ENCODE data around the gene ORAI3.

Gene ORAI3

DNA sequence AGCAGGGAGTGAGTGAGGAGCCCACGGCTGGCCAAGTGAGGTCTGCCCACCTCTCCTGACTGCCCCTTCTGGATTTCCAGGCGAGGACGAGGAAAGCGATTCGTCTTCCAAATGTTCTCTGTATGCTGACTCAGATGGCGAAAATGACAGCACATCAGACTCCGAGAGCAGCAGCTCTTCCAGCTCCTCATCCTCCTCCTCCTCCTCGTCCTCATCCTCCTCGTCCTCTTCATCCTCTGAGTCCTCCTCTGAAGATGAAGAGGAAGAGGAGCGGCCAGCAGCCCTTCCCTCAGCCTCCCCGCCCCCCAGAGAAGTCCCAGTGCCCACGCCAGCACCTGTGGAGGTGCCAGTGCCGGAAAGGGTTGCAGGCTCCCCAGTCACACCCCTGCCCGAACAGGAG lies 22.4 kb downstream of the ORAI3 start:
- no peak for DNase-seq (ENCODE audit: low read depth)

DNA sequence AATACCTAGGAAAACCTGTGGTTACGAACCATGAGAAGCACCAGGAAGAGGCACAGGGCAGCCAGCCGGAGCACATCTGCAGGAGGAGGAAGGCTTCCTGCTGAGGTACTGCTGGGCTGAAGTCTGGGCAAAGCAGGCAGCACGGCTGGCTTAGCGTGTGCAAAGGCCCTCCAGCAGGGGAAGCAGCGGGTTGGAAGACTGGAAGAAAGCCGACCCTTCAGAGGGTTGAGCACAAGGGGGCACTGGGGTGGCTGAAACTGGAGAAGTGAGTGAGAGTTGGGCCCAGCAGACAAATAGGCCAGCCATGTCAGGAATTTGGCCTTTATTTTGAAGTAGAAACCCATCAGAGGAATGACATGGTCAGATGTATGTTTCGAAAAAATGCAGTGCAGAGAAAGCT lies 24.0 kb downstream of the ORAI3 start:
- DNase-seq (ENCODE audit: low read depth) = no peak

DNA sequence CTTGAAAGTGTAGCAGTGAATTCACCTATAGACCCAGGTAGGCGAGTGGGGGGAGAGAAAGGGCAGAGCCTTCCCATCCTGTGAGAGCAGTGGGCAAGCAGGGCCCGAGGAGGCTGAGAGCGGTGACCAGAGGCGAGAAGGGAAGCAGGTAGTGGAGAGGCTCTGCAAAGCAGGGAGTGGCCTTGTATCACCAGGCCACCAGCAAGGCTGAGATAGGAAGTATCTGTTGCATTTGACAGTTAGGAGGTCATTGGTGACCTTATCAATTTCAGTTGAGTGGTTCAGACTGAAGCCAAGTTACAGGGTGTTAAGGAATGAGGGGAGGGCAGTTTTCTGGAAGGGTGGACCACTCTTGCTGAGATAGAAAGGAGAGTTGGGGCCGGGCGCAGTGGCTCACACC lies 25.5 kb downstream of the ORAI3 start:
- no peak for DNase-seq (ENCODE audit: low read depth)

DNA sequence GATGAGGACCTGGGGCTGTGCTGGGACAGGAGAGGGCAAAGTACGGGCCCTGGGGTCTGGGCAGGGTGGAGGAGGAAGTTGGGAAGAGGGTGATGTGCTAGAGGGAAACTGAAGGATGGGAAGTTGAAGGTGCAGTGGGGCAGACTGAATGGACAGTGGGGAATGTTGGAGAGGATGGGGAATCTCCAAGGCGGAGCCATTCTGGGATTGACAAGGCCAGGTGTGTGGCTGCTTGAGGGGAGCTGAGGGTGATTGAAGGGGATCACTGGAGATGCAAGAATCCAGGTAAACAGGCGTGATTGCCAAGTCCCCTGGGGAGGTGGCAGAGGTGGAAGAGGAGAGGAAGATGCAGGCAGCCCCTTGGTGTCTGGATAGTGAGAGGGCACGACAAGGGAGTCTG lies 27.6 kb downstream of the ORAI3 start:
- DNase-seq (ENCODE audit: low read depth) = no peak

DNA sequence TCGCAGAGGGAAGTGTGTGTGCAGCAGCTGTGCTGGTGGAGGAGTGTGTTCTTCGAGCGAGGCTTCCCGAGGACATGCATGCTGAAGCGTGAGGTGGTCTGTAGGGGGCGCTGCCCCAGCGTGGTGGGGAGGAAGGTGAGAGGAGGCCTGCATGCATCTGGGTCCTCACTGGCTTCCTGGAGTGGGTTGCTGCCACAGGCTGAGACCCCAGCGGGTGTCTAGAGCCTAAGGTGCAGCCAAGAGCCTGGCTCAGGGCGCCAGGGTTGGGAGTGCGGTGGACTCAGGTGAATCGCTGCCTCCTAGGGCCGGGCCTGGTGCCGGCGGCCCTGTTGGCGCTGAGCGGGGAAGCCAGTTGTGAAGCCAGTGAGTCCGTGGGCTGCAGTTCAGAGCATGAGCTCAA lies 28.6 kb downstream of the ORAI3 start:
- DNase-seq (ENCODE audit: low read depth) = no peak

DNA sequence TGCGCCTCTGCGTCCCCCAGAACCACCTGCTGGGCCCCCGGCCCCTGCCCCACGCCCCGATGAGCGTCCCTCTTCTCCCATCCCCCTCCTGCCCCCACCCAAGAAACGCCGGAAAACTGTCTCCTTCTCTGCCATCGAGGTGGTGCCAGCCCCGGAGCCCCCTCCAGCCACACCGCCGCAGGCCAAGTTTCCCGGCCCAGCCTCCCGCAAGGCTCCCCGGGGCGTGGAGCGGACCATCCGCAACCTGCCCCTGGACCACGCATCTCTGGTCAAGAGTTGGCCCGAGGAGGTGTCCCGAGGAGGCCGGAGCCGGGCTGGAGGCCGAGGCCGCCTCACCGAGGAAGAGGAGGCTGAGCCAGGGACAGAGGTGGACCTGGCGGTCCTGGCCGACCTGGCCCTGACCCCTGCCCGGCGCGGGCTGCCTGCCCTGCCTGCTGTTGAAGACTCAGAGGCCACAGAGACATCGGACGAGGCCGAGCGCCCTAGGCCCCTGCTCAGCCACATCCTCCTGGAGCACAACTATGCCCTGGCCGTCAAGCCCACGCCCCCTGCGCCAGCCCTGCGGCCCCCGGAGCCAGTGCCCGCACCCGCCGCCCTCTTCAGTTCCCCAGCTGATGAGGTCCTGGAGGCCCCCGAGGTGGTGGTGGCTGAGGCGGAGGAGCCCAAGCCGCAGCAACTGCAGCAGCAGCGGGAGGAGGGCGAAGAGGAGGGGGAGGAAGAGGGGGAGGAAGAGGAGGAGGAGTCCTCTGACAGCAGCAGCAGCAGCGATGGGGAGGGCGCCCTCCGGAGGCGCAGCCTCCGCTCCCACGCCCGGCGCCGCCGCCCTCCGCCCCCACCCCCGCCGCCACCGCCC lies 30.5 kb downstream of the ORAI3 start:
- DNase-seq (ENCODE audit: low read depth) = no peak

DNA sequence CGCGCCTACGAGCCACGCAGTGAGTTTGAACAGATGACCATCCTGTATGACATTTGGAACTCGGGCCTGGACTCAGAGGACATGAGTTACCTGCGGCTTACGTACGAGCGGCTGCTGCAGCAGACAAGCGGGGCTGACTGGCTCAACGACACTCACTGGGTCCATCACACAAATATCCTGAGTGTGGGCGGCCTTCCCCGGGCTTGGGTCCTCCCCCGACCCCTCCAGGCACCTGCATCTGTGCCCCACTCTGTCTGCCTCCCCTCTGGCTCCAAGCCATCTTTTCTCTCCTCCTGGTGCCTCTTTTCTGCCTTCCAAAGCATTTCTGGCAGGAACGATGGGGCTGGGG lies 31.1 kb downstream of the ORAI3 start:
- DNase-seq (ENCODE audit: low read depth) = no peak

DNA sequence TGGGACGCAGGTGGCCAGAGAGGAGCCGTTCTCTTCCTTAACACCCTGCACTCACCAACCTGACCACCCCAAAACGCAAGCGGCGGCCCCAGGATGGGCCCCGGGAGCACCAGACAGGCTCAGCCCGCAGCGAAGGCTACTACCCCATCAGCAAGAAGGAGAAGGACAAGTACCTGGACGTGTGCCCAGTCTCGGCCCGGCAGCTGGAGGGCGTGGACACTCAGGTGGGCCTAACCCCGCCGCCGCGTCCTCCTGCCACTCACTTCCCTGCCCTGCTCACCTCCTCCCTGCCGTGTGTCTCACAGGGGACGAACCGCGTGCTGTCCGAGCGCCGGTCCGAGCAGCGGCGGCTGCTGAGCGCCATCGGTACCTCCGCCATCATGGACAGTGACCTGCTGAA lies 31.6 kb downstream of the ORAI3 start:
- DNase-seq (ENCODE audit: low read depth) = no peak

DNA sequence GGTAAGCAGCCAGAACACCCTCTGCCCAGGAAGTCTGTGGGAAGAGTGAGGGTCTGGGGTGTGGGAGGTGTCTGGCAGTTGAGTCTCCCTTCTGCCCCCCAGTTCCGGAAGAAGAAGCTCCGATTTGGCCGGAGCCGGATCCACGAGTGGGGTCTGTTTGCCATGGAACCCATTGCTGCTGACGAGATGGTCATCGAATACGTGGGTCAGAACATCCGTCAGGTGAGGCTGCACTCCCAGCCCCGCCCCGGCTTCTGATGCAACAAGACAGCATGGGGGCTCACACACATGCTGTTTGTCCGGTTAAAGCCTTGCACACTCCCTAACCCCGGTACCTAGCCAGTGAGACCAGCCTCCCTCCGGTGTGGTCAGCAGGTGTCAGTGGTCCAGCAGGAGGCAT lies 32.1 kb downstream of the ORAI3 start:
- no peak for DNase-seq (ENCODE audit: low read depth)

DNA sequence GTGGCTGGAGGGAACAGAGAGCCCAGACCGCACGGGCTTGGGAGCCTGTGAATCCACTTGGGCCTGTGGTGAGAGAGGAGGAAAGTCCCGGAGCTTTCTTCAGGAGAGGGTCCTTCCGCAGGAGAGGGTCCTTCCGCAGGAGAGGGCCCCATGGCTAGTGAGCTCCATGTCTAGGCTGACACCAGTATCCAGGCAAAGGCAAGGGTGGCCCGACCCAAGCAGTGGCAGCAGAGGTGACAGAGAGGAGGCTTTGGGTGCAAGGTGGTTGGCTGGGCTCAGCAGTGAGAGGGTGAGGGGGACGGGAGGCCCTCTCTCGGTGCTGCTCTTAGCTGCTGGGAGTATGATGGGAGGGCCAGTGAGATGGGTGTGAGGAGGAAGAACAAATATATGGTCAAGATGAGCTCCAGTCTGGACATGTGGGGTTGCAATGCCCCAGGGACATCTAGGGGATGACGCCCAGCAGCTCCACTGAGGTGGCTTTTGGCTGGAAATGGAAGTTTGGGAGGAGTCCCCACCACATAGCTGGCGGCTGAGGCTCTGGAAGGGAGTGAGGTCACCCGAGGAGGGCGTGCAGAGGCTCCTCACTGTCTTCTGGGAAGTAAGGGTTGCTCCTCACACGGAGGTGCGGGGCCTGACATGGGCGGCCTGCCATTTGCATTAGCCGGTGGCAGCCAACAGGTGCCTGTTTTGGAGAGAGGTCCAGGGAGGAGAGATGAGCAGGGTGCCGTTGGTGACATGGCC lies 33.9 kb downstream of the ORAI3 start:
- DNase-seq (ENCODE audit: low read depth) = peak; percentile 31

DNA sequence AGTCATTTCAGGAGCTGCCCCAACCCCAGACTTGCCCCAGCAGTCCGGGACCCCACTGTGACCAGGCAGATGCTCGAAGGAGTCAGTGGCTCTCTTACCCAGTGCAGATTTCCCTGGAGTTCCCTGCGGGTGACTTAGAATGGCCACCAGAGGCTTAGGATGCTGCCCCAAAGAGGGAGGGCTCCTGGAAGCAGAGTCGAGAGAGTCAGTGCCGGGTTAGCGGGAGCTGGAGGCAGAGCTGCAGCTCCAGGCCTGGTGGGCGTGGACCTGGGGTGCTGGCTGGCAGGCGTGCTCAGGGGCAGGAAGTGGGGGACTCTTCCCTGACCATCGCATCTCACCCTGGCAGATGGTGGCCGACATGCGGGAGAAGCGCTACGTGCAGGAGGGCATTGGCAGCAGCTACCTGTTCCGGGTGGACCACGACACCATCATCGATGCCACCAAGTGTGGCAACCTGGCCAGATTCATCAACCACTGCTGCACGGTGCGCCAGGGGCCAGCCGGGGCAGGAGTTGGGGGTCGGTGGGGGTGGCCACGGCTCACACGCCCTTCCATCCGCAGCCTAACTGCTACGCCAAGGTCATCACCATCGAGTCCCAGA lies 34.5 kb downstream of the ORAI3 start:
- DNase-seq (ENCODE audit: low read depth) = no peak

DNA sequence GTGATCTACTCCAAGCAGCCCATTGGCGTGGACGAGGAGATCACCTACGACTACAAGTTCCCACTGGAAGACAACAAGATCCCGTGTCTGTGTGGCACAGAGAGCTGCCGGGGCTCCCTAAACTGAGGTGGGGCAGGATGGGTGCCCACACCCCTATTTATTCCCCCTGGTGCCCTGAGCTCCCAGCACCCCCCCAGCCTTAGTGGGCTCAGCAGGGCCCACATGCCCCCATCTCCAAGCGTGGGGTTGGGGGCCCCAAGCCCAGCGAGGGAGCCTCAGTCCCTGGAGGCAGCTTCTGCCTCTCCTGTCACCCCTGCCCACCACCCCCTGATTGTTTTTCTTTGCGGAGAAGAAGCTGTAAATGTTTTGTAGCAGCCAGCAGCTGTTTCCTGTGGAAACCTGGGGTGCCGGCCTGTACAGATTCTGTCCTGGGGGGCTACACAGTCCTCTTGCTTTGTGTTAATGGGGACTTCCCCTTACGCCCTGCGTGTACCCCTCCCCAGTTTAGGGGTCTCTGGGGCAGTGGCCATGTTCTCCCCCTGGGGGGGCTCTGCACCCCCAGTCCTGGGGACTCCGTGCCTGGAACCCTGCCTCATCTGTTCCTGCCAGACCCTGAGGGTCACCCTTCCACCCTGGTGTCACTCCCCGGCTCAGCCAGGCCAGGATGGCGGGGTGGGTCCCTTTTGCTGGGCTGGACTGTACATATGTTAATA lies 35.2 kb downstream of the ORAI3 start:
- no peak for DNase-seq (ENCODE audit: low read depth)

DNA sequence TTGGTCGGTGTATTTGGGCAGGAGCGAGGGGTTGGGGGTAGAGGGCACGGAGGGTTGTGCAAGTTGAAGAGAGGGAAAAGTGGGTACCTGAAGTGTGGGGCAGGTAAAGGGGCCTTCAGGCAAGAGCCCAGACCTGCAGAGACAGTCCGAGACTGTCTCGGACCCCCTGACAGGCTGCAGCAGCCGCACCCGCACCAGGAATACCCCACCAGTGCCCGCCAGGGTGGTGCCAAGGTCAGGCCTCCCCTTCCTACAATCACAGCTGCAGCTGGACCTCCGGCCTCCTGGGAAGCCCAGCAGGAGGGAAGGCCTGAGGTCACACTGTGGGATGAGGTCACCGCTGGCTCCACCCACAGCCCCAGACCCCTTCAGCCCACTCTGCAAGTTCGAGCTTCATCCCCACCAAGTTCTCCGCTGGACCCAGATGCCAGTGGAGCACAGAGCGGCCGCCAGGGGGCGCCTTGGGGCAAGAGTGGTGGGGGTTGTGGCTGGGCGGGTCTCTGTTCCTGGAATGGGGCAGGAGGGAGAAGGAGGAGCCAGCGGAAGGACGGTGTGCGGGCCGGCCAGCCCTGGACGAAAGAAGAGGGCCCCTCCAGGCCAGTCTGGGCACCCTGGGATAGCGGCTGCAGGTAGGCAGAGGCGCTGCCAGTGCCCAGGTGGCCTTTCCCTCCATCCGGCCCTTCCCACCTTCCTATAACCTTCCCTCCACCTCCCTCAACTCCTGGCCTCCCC lies 36.0 kb downstream of the ORAI3 start, which contains the start of gene HSD3B7:
HSD3B7 (plus strand) TSS at position 539 of the 732 bp plus-strand sequence. CDS start 452 bp downstream, outside the sequence.
- peak; percentile 56 for DNase-seq (ENCODE audit: low read depth)

DNA sequence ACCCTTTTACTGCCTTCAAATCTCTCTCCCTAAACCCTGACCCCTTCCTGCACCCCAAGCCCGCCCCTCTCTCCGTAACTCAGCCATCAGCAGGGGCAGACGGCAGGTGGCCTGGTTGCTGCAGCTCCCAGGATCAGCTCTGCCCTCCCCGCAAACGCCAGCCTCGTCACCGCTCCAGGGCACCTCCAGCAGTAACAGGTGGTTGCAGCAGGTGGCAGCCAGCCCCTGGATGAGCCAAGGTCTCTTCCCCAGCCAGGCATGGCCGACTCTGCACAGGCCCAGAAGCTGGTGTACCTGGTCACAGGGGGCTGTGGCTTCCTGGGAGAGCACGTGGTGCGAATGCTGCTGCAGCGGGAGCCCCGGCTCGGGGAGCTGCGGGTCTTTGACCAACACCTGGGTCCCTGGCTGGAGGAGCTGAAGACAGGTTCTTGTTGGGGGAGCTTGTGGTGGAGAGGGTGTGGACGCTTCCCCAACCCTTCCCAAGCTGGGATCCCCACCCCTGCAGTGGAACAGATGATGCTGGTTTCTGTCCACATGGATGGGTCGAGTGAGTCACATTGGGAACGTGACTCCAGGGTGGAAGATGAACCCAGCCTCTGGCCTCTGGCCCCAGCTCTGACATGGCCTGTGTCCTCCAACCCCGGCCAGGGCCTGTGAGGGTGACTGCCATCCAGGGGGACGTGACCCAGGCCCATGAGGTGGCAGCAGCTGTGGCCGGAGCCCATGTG lies 36.7 kb downstream of the ORAI3 start:
- no peak for DNase-seq (ENCODE audit: low read depth)

DNA sequence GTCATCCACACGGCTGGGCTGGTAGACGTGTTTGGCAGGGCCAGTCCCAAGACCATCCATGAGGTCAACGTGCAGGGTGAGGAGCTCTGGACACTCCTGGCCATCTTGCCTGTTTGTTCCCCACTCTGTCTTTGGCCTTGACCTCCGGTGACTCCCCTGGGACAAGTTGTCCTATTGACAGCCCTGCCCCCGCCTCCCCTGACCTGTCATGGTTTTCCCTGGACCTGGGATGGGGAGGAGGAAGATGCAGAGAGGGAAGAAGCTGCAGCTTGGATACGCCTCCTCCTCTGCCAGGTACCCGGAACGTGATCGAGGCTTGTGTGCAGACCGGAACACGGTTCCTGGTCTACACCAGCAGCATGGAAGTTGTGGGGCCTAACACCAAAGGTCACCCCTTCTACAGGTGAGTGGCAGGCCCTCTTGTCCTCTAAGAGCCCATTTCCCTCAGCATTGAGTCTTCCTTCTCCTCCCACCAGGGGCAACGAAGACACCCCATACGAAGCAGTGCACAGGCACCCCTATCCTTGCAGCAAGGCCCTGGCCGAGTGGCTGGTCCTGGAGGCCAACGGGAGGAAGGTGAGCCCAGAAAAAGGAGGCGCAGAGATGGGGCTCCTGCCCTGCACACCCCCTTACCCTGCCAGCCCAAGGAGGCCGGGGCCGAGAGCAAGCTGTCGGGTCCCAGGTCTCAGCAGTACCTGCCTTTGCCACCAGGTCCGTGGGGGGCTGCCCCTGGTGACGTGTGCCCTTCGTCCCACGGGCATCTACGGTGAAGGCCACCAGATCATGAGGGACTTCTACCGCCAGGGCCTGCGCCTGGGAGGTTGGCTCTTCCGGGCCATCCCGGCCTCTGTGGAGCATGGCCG lies 37.5 kb downstream of the ORAI3 start:
- no peak for DNase-seq (ENCODE audit: low read depth)

DNA sequence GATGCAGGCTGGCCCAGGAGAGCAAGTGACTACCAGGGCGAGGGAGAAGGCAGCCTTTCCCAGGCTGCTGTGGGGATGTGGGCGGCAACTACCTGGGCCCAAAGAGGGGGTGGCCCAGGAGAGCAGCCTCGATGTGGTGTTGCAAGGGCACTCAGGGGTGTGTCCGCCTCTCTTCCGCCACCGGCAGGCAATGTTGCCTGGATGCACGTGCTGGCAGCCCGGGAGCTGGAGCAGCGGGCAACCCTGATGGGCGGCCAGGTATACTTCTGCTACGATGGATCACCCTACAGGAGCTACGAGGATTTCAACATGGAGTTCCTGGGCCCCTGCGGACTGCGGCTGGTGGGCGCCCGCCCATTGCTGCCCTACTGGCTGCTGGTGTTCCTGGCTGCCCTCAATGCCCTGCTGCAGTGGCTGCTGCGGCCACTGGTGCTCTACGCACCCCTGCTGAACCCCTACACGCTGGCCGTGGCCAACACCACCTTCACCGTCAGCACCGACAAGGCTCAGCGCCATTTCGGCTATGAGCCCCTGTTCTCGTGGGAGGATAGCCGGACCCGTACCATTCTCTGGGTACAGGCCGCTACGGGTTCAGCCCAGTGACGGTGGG lies 38.8 kb downstream of the ORAI3 start:
- DNase-seq (ENCODE audit: low read depth) = no peak

DNA sequence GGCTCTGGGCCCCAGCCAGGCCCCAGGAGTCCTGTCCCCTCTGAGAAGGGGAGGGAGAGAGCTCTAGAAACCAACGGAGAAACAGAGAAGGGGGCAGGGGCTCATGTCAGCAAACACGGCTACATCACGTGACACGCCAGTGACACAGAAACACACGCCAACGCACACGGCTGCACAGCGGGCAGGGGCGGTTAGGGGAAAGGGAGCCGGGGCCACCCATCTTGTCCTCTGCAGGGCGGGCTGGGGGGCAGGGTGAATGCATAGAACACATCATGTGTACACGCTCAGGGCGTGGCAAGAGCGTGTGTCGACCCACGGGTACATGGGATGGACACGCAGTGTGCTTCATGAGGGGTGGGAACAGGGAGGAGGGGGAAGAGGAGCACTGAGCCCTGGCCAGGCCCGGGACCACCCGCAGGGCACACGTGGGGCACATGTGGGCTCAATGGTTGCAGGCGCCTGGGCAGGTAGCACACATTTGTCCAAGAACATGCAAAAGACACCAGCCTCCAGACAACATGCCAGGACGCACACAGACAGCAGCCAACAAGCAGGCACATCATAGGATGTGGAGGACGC lies 40.7 kb downstream of the ORAI3 start:
- no peak for DNase-seq (ENCODE audit: low read depth)

DNA sequence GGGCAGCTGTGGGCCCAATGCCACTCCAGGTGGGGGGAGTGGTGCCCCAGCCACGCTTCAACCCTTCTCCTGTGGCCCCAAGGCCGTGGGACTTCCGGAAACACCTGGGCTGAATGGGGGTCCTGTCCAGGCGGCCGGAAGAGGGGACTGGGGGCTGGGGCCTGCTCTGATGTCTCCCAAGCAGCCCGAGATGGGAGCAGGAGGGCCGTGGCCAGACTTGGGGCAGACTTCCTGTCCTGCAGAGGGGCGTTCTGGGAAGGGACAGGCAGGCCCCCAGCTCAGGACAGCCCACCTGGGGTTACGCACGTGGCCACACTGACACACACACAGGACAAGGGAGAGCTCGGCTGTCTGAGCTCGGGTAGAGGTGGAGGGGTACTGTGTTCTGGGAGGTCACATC lies 41.2 kb downstream of the ORAI3 start:
- DNase-seq (ENCODE audit: low read depth) = no peak

DNA sequence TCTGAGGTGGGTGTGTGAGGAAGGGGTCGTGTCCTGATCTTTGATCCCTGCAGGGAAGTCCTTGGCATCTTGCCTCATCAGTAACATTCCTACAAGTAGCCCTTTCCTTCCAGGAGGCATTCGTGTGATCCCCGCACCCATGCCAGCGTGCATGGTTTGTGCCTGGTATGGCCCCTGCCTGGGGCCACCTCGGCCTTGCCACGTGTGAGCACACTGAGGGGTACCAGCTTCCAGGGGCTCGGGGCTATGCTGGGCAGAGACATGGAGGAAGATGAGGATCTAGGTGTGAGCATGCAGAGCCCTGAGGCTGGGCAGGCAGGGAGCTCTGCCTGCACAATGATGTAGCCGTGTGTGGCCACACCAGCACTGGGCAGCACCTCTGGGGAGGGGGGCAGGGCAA lies 42.2 kb downstream of the ORAI3 start:
- no peak for DNase-seq (ENCODE audit: low read depth)

All from fibroblast of the conjunctiva (primary cell).